Caco-2 (cell line): Measurements from ENCODE around the gene RCC1. TPM values are rescaled to one million over a fixed set of nuclear protein-coding genes. Genes with fewer than 3 reads are reported as not detected.
"Not testable (repeated sequence)": the region's sequence is repeated elsewhere in the genome, so short reads cannot be mapped to it uniquely, and the experiment has no call there.

Experiments
- BruUV-seq: library from RNA; stranded (reverse); fragments of 400-500 nt; replicated peaks from 2 replicates; lab custom pipeline; 2021; lab: Mats Ljungman, UMichigan
- CTCF ChIA-PET: fragments of 300-600 bp; sonication (Branson Sonifier 250); formaldehyde crosslinking; loops from one replicate; lab custom pipeline; 2022; ENCODE audit warnings: antibody characterized with exemption; lab: Charles Lee
- POLR2A ChIA-PET: fragments of 300-600 bp; sonication (Branson Sonifier 250); formaldehyde crosslinking; loops from one replicate; lab custom pipeline; 2022; ENCODE audit warnings: antibody characterized with exemption; lab: Charles Lee
- DNase-seq, 2 experiments: peaks; one replicate each; pipeline versions ENCODE4 v3.0.0 to v3.0.0-alpha.2; 2020 to 2022
- H3K27me3 ChIP-seq: replicated peaks from 2 replicates; pipeline ENCODE4 v1.6.0; 2011; ENCODE audit warnings: low read length; ENCODE audit not compliant: control insufficient read depth, insufficient read depth
- H3K36me3 ChIP-seq: 2 replicates; pipeline ENCODE4 v1.5.1; 2011; ENCODE audit warnings: low read length; ENCODE audit not compliant: control insufficient read depth, insufficient read depth
- H3K4me1 ChIP-seq: fragments of 250-450 bp; sonication (Bioruptor Pico); 2 replicates; pipeline ENCODE4 v1.5.1; 2020; ENCODE audit warnings: mild to moderate bottlenecking
- H3K4me3 ChIP-seq: 2 replicates; pipeline ENCODE4 v1.5.1; 2011; ENCODE audit warnings: low read depth, mild to moderate bottlenecking, control low read depth, low read length
- H3K9me3 ChIP-seq: fragments of 250-450 bp; sonication (Bioruptor Pico); 2 replicates; pipeline ENCODE4 v1.5.1; 2020; ENCODE audit warnings: mild to moderate bottlenecking, moderate library complexity
- H3K27ac Mint-ChIP-seq: one replicate; pipeline ENCODE4 v1.8.0; 2022; ENCODE audit warnings: mixed read lengths; ENCODE audit not compliant: unreplicated experiment
- H3K27me3 Mint-ChIP-seq: one replicate; pipeline ENCODE4 v1.8.0; 2022; ENCODE audit warnings: mixed read lengths; ENCODE audit not compliant: insufficient read depth, unreplicated experiment
- H3K36me3 Mint-ChIP-seq: one replicate; pipeline ENCODE4 v1.8.0; 2022; ENCODE audit warnings: mild to moderate bottlenecking, mixed read lengths; ENCODE audit not compliant: insufficient read depth, unreplicated experiment
- H3K4me1 Mint-ChIP-seq: one replicate; pipeline ENCODE4 v1.8.0; 2022; ENCODE audit warnings: low read depth, mixed read lengths; ENCODE audit not compliant: unreplicated experiment
- H3K4me3 Mint-ChIP-seq: one replicate; pipeline ENCODE4 v1.8.0; 2022; ENCODE audit warnings: mild to moderate bottlenecking, moderate library complexity, mixed read lengths; ENCODE audit not compliant: unreplicated experiment
- H3K9me3 Mint-ChIP-seq: one replicate; pipeline ENCODE4 v1.8.0; 2022; ENCODE audit warnings: mixed read lengths; ENCODE audit not compliant: unreplicated experiment
- intact Hi-C: fragments of 100-400 bp; cut with micrococcal nuclease; formaldehyde crosslinking; loops from one replicate; pipeline ENCODE4 v1.10.0; 2022; ENCODE audit not compliant: unreplicated experiment
- total RNA-seq: library from RNA; stranded (reverse); gene quantifications from 2 replicates; pipeline ENCODE4 v1.2.3, GENCODE V29; 2022
- TF ChIP-seq, protein P1 (sequence below), 2 experiments: fragments of 200-600 bp in 1 of 2; IDR thresholded peaks; 1 replicate in 1 of 2; 2 replicates in 1 of 2; pipeline versions ENCODE4 v1.5.1 to v1.8.0; 2011 to 2022; ENCODE audit warnings: antibody characterized with exemption in 1 of 2, control low read depth in 1 of 2, inconsistent platforms in 1 of 2, low read depth in 1 of 2, low read length in 1 of 2, mild to moderate bottlenecking in 1 of 2, moderate library complexity in 1 of 2; ENCODE audit not compliant: insufficient read depth in 1 of 2, severe bottlenecking in 1 of 2, unreplicated experiment in 1 of 2

Gene RCC1
- total RNA-seq, 1 experiment from 2014 or later = 52.1 TPM

GRCh38 chr1:28521502-28522164 is 15.8 kb downstream of the RCC1 start:
- CTCF ChIA-PET = no interaction called here
- H3K36me3 Mint-ChIP-seq = peaks cover 48% of the 10 kb centered on the region
- no peaks in the 10 kb centered on the region for H3K9me3 ChIP-seq

GRCh38 chr1:28522537-28522936 is 16.7 kb downstream of the RCC1 start:
- DNase-seq, intact Hi-C loops, POLR2A ChIA-PET, H3K27me3 ChIP-seq, H3K9me3 Mint-ChIP-seq, H3K4me3 Mint-ChIP-seq, H3K4me3 ChIP-seq, H3K9me3 ChIP-seq, BruUV-seq, CTCF ChIA-PET, H3K36me3 ChIP-seq, H3K27me3 Mint-ChIP-seq: not testable (repeated sequence)
- peaks cover 31% of the 10 kb centered on the region for H3K4me1 ChIP-seq
- H3K36me3 Mint-ChIP-seq = peaks cover 39% of the 10 kb centered on the region
- H3K27ac Mint-ChIP-seq = peak overlapping the region; percentile 13
- H3K4me1 Mint-ChIP-seq = peaks cover 24% of the 10 kb centered on the region

More at GRCh38 chr1:28521502-28522164, 15.8 kb downstream of the RCC1 start:
- no TSS peak for BruUV-seq
- Mint-ChIP-seq H3K4me1 (peaks cover 25% of the 10 kb centered on the region), H3K4me3 (no peak overlapping the region), H3K27me3 (no peaks in the 10 kb centered on the region), H3K9me3 (no peaks in the 10 kb centered on the region), H3K27ac (peak overlapping the region; percentile 13)
- no peak for DNase-seq
- H3K36me3 ChIP-seq = no peaks in the 10 kb centered on the region
- no peaks in the 10 kb centered on the region for H3K27me3 ChIP-seq
- POLR2A ChIA-PET = no interaction called here
- H3K4me1 ChIP-seq = peaks cover 24% of the 10 kb centered on the region
- TF ChIP-seq, protein P1, sequence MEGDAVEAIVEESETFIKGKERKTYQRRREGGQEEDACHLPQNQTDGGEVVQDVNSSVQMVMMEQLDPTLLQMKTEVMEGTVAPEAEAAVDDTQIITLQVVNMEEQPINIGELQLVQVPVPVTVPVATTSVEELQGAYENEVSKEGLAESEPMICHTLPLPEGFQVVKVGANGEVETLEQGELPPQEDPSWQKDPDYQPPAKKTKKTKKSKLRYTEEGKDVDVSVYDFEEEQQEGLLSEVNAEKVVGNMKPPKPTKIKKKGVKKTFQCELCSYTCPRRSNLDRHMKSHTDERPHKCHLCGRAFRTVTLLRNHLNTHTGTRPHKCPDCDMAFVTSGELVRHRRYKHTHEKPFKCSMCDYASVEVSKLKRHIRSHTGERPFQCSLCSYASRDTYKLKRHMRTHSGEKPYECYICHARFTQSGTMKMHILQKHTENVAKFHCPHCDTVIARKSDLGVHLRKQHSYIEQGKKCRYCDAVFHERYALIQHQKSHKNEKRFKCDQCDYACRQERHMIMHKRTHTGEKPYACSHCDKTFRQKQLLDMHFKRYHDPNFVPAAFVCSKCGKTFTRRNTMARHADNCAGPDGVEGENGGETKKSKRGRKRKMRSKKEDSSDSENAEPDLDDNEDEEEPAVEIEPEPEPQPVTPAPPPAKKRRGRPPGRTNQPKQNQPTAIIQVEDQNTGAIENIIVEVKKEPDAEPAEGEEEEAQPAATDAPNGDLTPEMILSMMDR (IDR thresholded peaks at IDR 0.05; ENCODE audit: insufficient read depth in 1 of 2, low read depth in 1 of 2, low read length in 1 of 2, severe bottlenecking in 1 of 2, unreplicated experiment in 1 of 2) = no peak
- no peak overlapping the region for H3K4me3 ChIP-seq
- intact Hi-C loops = no loop called here

GRCh38 chr1:28525002-28525642 is 19.3 kb downstream of the RCC1 start:
- POLR2A ChIA-PET = interaction anchor here (0.6 to 0.9 kb wide), 2 partner anchors 57 to 123 kb away, joined by 3 to 7 read pairs; partner anchors contain the start of gene RNU11
- H3K9me3 Mint-ChIP-seq, H3K9me3 ChIP-seq, DNase-seq, H3K27me3 Mint-ChIP-seq, intact Hi-C loops, H3K27me3 ChIP-seq, H3K36me3 ChIP-seq, CTCF ChIA-PET, H3K4me3 ChIP-seq, BruUV-seq: not testable (repeated sequence)
- peaks cover 27% of the 10 kb centered on the region for H3K36me3 Mint-ChIP-seq
- peak overlapping the region; percentile 22 for H3K27ac Mint-ChIP-seq
- H3K4me1 Mint-ChIP-seq = peaks cover 15% of the 10 kb centered on the region
- peak overlapping the region; percentile 49 for H3K4me3 Mint-ChIP-seq
- peaks cover 31% of the 10 kb centered on the region for H3K4me1 ChIP-seq

DNA sequence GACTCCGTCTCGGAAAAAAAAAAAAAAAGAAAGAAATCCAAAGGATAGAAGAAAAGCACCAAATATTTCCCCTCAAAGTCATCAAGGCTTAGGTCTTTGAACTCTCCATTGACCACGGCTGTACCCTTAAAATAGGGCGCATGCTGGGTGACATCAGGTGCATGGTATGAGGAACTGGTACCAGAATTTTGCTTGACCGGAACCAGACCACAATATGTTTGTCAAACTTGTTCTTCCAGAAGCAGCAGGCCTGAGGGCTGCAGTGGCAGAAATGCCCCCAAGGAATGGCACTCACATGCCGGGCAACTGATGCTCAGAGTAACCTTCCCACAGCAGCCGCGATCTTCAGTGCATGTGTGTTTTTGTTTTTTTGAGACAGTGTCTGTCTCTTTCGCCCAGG is 21.0 kb downstream of the RCC1 start:
- H3K4me3 ChIP-seq = no peak overlapping the region
- ChIA-PET CTCF (no interaction called here), POLR2A (no interaction called here)
- H3K27ac Mint-ChIP-seq = no peak overlapping the region
- peaks cover 15% of the 10 kb centered on the region for H3K4me1 Mint-ChIP-seq
- H3K4me3 Mint-ChIP-seq = no peak overlapping the region
- intact Hi-C loops = no loop called here
- H3K36me3 ChIP-seq = no peaks in the 10 kb centered on the region
- peaks cover 27% of the 10 kb centered on the region for H3K36me3 Mint-ChIP-seq
- peak in 1 of 2 experiments; percentile 56 for DNase-seq
- no peaks in the 10 kb centered on the region for H3K27me3 ChIP-seq
- no peaks in the 10 kb centered on the region for H3K9me3 ChIP-seq
- BruUV-seq = no TSS peak
- H3K9me3 Mint-ChIP-seq = no peaks in the 10 kb centered on the region
- TF ChIP-seq, protein P1 (IDR thresholded peaks at IDR 0.05; ENCODE audit: insufficient read depth in 1 of 2, low read depth in 1 of 2, low read length in 1 of 2, severe bottlenecking in 1 of 2, unreplicated experiment in 1 of 2) = no peak
- no peaks in the 10 kb centered on the region for H3K27me3 Mint-ChIP-seq
- H3K4me1 ChIP-seq = peaks cover 31% of the 10 kb centered on the region
